Measurements from ENCODE around the gene GIMAP7. TPM values are rescaled to one million over a fixed set of nuclear protein-coding genes. Genes with fewer than 3 reads are reported as not detected.
"Not testable (repeated sequence)": the region's sequence is repeated elsewhere in the genome, so short reads cannot be mapped to it uniquely, and the experiment has no call there.

Gene GIMAP7
- total RNA-seq, 6 experiments from 2014 or later: not detected

- Mint-ChIP-seq H3K9me3 (peaks cover 27% of the 10 kb centered on the region), H3K4me1 (ENCODE audit: low read depth) (no peaks in the 10 kb centered on the region), H3K27ac (no peak overlapping the region), H3K4me3 (no peak overlapping the region), H3K27me3 (ENCODE audit: insufficient read depth) (no peaks in the 10 kb centered on the region), H3K36me3 (ENCODE audit: low read depth) (peaks cover 11% of the 10 kb centered on the region)
- DNase-seq: no peak
- no peak for TF ChIP-seq CTCF (IDR thresholded peaks at IDR 0.05)
Measured at GRCh38 chr7:150481186-150481920, 33.3 kb upstream of the GIMAP7 start.

GRCh38 chr7:150481922-150482321 is 32.8 kb upstream of the GIMAP7 start:
- peaks cover 26% of the 10 kb centered on the region for H3K9me3 Mint-ChIP-seq
- no peak overlapping the region for H3K4me3 Mint-ChIP-seq
- H3K36me3 Mint-ChIP-seq (ENCODE audit: low read depth): peaks cover 7% of the 10 kb centered on the region
- H3K27me3 Mint-ChIP-seq (ENCODE audit: insufficient read depth): no peaks in the 10 kb centered on the region
- no peak for TF ChIP-seq CTCF (IDR thresholded peaks at IDR 0.05)
- no peaks in the 10 kb centered on the region for H3K4me1 Mint-ChIP-seq (ENCODE audit: low read depth)
- H3K27ac Mint-ChIP-seq: no peak overlapping the region
- DNase-seq: no peak

- H3K4me1 Mint-ChIP-seq (ENCODE audit: low read depth): not testable (repeated sequence)
Measured at GRCh38 chr7:150483514-150483913, 31.2 kb upstream of the GIMAP7 start.

GRCh38 chr7:150484071-150484470 is 30.6 kb upstream of the GIMAP7 start:
- H3K27ac Mint-ChIP-seq; H3K4me1 Mint-ChIP-seq (ENCODE audit: low read depth); H3K4me3 Mint-ChIP-seq; DNase-seq; H3K36me3 Mint-ChIP-seq (ENCODE audit: low read depth); H3K27me3 Mint-ChIP-seq (ENCODE audit: insufficient read depth): not testable (repeated sequence)
- H3K9me3 Mint-ChIP-seq: peaks cover 32% of the 10 kb centered on the region

More at GRCh38 chr7:150483514-150483913, 31.2 kb upstream of the GIMAP7 start:
- not testable (repeated sequence) for H3K27ac Mint-ChIP-seq; H3K36me3 Mint-ChIP-seq (ENCODE audit: low read depth); H3K4me3 Mint-ChIP-seq; H3K27me3 Mint-ChIP-seq (ENCODE audit: insufficient read depth); DNase-seq
- H3K9me3 Mint-ChIP-seq: peaks cover 29% of the 10 kb centered on the region

GRCh38 chr7:150487625-150488024 is 27.0 kb upstream of the GIMAP7 start:
- Mint-ChIP-seq H3K27ac (no peak overlapping the region), H3K4me1 (ENCODE audit: low read depth) (no peaks in the 10 kb centered on the region), H3K27me3 (ENCODE audit: insufficient read depth) (no peaks in the 10 kb centered on the region), H3K4me3 (no peak overlapping the region), H3K36me3 (ENCODE audit: low read depth) (no peaks in the 10 kb centered on the region), H3K9me3 (peaks cover 38% of the 10 kb centered on the region)
- no peak for DNase-seq
- no peak for TF ChIP-seq CTCF (IDR thresholded peaks at IDR 0.05)

- no peak for DNase-seq
- H3K36me3 Mint-ChIP-seq (ENCODE audit: low read depth): no peaks in the 10 kb centered on the region
- H3K27ac Mint-ChIP-seq: no peak overlapping the region
- no peak for TF ChIP-seq CTCF (IDR thresholded peaks at IDR 0.05)
- H3K27me3 Mint-ChIP-seq (ENCODE audit: insufficient read depth): no peaks in the 10 kb centered on the region
- H3K9me3 Mint-ChIP-seq: peaks cover 33% of the 10 kb centered on the region
- H3K4me1 Mint-ChIP-seq (ENCODE audit: low read depth): no peaks in the 10 kb centered on the region
- H3K4me3 Mint-ChIP-seq: no peak overlapping the region
Measured at GRCh38 chr7:150489782-150490181, 24.9 kb upstream of the GIMAP7 start.

GRCh38 chr7:150493442-150493841 is 21.2 kb upstream of the GIMAP7 start:
- not testable (repeated sequence) for H3K36me3 Mint-ChIP-seq (ENCODE audit: low read depth); H3K27ac Mint-ChIP-seq; DNase-seq; H3K4me3 Mint-ChIP-seq; H3K27me3 Mint-ChIP-seq (ENCODE audit: insufficient read depth); H3K4me1 Mint-ChIP-seq (ENCODE audit: low read depth)
- peaks cover 40% of the 10 kb centered on the region; the same call in 1 of the 2 replicates for H3K9me3 Mint-ChIP-seq

All from HFFc6 (cell line).